ENCODE data around the gene TMEM95.

DNA sequence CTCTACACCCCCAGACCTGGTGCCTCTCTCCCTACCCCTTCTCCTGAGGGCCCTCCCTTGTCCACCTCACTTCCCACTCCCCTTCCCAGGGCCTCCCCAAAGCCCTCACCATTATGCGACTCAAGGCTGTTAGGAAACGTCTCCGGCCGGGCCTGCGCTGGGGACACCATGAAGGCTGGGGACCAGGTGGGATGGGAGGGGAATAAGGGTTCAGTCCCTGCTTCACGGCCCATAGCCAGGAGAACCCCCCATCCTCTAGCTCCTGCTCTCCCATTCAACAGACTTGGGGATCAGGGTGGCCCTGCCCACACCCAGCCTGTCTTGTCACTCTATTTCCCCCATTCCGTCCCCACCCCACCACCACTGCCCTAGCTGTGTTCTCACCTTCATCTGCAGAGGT lies 27.9 kb upstream of the TMEM95 start:
- TF ChIP-seq, protein P1, sequence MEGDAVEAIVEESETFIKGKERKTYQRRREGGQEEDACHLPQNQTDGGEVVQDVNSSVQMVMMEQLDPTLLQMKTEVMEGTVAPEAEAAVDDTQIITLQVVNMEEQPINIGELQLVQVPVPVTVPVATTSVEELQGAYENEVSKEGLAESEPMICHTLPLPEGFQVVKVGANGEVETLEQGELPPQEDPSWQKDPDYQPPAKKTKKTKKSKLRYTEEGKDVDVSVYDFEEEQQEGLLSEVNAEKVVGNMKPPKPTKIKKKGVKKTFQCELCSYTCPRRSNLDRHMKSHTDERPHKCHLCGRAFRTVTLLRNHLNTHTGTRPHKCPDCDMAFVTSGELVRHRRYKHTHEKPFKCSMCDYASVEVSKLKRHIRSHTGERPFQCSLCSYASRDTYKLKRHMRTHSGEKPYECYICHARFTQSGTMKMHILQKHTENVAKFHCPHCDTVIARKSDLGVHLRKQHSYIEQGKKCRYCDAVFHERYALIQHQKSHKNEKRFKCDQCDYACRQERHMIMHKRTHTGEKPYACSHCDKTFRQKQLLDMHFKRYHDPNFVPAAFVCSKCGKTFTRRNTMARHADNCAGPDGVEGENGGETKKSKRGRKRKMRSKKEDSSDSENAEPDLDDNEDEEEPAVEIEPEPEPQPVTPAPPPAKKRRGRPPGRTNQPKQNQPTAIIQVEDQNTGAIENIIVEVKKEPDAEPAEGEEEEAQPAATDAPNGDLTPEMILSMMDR (conservative IDR thresholded peaks at IDR 0.05 in 1 of 2, IDR thresholded peaks at IDR 0.05 in 1 of 2; ENCODE audit: low read depth in 1 of 2, low read length in 2 of 2): no peak
- no peak for TF ChIP-seq EZH2 (IDR thresholded peaks at IDR 0.05; ENCODE audit: low read length, missing control alignments)
